Measurements from ENCODE around the gene ECE2. TPM values are rescaled to one million over a fixed set of nuclear protein-coding genes. Genes with fewer than 3 reads are reported as not detected.
A peak's percentile ranks its signal among the peaks of the same experiment; 100 is the strongest.

ECE2 gene
- total RNA-seq, 2 experiments from 2014 or later, result not detected

DNA sequence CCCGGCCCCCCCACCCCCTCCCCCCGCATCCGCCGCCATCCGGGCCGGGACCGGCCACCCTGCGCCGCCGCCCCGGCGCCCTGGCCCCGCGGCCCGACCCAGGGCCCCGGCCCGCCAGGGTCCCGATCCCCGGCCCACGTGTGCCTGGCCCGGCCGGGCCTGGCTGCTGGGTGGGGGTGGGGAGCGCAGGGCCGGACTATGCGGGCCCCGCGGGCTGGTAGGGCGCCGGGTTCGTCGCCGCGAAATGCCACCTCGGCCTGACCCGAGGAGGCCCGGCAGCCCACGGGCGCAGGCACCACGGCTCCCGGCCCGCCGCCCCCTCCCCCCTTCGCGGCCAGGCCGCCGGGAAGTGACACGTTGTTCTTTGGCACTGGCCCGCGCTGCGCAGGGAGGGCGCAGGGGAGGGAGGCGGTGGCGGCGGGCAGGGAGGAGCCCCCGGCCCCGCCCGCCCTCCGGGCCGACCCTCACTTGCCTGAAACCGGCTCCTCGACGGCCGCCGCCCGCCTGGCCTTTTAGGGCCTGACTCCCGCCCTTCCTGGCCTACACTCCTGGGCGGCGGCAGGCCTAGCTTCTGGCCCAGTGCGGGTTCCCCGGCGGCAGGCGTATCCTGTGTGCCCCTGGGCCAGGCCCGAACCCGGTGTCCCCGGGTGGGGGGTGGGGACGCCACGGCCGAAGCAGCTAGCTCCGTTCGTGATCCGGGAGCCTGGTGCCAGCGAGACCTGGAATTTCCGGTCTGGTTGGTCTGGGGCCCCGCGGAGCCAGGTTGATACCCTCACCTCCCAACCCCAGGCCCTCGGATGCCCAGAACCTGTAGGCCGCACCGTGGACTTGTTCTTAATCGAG is 39.1 kb downstream of the ECE2 start:
- H2AFZ ChIP-seq (ENCODE audit: low read length), result no peak overlapping the region
- H3K9me2 ChIP-seq (ENCODE audit: insufficient read depth, low read length), result no peaks in the 10 kb centered on the region
- DNase-seq (ENCODE audit: low spot score), result peak; percentile 52
- H3K79me2 ChIP-seq (ENCODE audit: insufficient read depth, low read depth, low read length), result peaks cover 51% of the 10 kb centered on the region
- peak overlapping the region; percentile 62 for H3K27ac ChIP-seq (ENCODE audit: low read depth, low read length, poor library complexity, severe bottlenecking)
- ChIA-PET POLR2A (no interaction called here), CTCF (ENCODE audit: unreplicated experiment) (interaction anchor here (0.6 kb wide), 1 partner anchor 70 kb away, joined by 3 read pairs; no protein-coding TSS in a partner anchor)
- TF ChIP-seq EZH2phosphoT487 (IDR thresholded peaks at IDR 0.05; ENCODE audit: borderline replicate concordance, low read depth, low read length), result no peak
- TF ChIP-seq, protein P1, sequence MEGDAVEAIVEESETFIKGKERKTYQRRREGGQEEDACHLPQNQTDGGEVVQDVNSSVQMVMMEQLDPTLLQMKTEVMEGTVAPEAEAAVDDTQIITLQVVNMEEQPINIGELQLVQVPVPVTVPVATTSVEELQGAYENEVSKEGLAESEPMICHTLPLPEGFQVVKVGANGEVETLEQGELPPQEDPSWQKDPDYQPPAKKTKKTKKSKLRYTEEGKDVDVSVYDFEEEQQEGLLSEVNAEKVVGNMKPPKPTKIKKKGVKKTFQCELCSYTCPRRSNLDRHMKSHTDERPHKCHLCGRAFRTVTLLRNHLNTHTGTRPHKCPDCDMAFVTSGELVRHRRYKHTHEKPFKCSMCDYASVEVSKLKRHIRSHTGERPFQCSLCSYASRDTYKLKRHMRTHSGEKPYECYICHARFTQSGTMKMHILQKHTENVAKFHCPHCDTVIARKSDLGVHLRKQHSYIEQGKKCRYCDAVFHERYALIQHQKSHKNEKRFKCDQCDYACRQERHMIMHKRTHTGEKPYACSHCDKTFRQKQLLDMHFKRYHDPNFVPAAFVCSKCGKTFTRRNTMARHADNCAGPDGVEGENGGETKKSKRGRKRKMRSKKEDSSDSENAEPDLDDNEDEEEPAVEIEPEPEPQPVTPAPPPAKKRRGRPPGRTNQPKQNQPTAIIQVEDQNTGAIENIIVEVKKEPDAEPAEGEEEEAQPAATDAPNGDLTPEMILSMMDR (conservative IDR thresholded peaks at IDR 0.05; ENCODE audit: low read length), result no peak
- H4K20me1 ChIP-seq (ENCODE audit: insufficient read depth, low read length), result peaks cover 33% of the 10 kb centered on the region
- H3K4me3 ChIP-seq (ENCODE audit: low read depth, low read length, poor library complexity, severe bottlenecking), result peak overlapping the region; percentile 97
- intact Hi-C loops (cut with micrococcal nuclease; ENCODE audit: unreplicated experiment), result loop anchor here (1.0 to 5.0 kb wide), 3 partner anchors 16 to 158 kb away; partner anchors contain the start of genes DVL3 and PSMD2
- H3K9me3 ChIP-seq (ENCODE audit: low read length), result no peaks in the 10 kb centered on the region
- BruUV-seq (replicated peaks), result no TSS peak
- peaks cover 56% of the 10 kb centered on the region for H3K36me3 ChIP-seq (ENCODE audit: insufficient read depth, low read length)
- H3K4me1 ChIP-seq (ENCODE audit: insufficient read depth, low read length, poor library complexity, severe bottlenecking), result peaks cover 25% of the 10 kb centered on the region
- peak overlapping the region; percentile 100 for H3K4me2 ChIP-seq (ENCODE audit: low read length)

- H3K4me2 ChIP-seq (ENCODE audit: low read length), result peak overlapping the region; percentile 100
- peak overlapping the region; percentile 97 for H3K4me3 ChIP-seq (ENCODE audit: low read depth, low read length, poor library complexity, severe bottlenecking)
- DNase-seq (ENCODE audit: low spot score), result no peak
- peaks cover 58% of the 10 kb centered on the region for H3K36me3 ChIP-seq (ENCODE audit: insufficient read depth, low read length)
- H4K20me1 ChIP-seq (ENCODE audit: insufficient read depth, low read length), result peaks cover 34% of the 10 kb centered on the region
- ChIA-PET POLR2A (interaction anchor here (0.6 to 1.4 kb wide), 2 partner anchors 66 to 607 kb away, joined by 3 read pairs; partner anchors contain the start of gene EEF1AKMT4), CTCF (ENCODE audit: unreplicated experiment) (interaction anchor here (0.5 kb wide), 1 partner anchor 10 kb away, joined by 3 read pairs; no protein-coding TSS in a partner anchor)
- peaks cover 25% of the 10 kb centered on the region for H3K4me1 ChIP-seq (ENCODE audit: insufficient read depth, low read length, poor library complexity, severe bottlenecking)
- peak overlapping the region; percentile 62 for H3K27ac ChIP-seq (ENCODE audit: low read depth, low read length, poor library complexity, severe bottlenecking)
- TF ChIP-seq EZH2phosphoT487 (IDR thresholded peaks at IDR 0.05; ENCODE audit: borderline replicate concordance, low read depth, low read length), result no peak
- TF ChIP-seq, protein P1 (conservative IDR thresholded peaks at IDR 0.05; ENCODE audit: low read length), result no peak
- no peak overlapping the region for H2AFZ ChIP-seq (ENCODE audit: low read length)
- H3K9me3 ChIP-seq (ENCODE audit: low read length), result no peaks in the 10 kb centered on the region
- intact Hi-C loops (cut with micrococcal nuclease; ENCODE audit: unreplicated experiment), result no loop called here
- no peaks in the 10 kb centered on the region for H3K9me2 ChIP-seq (ENCODE audit: insufficient read depth, low read length)
- no TSS peak for BruUV-seq (replicated peaks)
- peaks cover 51% of the 10 kb centered on the region for H3K79me2 ChIP-seq (ENCODE audit: insufficient read depth, low read depth, low read length)
These were observed 39.7 kb downstream of the ECE2 start for GRCh38 chr3:184315543-184315867.

Measured in OCI-LY7 (cell line).